ENCODE measurements around the gene PAFAH1B1.

Gene PAFAH1B1

DNA sequence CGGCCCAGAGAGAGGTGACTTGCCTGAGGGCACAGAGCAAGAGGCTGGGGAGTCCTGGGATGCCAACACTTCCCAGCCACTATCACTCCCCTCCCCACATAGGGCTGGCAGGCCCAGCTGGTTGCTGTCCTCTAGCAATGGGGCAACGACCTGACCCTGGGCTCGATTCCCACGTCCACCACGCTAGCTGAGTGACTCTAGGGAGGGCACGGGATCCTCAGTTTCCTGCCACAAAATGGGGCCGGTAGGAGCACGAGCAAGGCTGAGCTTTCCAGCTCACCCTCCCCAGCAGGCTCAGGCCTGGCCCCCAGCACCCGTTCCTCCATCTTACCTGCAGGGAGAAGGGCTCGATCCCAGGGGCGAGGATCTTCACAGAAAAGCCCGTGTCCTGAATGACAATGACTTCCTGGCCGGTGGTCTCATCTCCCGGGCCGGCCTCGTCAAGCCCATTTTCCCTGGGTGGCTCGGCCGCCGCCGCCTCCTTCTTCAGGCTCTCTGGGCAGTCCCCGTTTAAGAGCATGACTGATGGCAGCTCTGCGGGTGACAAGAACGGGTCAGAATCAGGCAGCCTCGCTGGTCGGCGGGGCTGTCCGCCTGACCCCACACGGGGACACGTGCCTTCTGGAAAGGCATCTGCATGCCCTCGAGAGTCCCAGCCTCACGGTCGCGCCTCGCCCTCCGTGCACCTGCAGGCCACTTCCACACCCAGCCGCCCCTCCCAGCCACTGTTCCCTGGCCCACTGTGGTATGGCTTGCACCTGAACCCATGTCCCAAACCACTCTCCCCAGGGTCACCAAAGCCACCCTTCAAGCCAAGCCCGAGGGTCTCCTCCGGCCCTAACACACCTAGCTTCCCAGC is 110.8 kb downstream of the PAFAH1B1 start:
- DNase-seq (ENCODE audit: low read depth), result no peak

DNA sequence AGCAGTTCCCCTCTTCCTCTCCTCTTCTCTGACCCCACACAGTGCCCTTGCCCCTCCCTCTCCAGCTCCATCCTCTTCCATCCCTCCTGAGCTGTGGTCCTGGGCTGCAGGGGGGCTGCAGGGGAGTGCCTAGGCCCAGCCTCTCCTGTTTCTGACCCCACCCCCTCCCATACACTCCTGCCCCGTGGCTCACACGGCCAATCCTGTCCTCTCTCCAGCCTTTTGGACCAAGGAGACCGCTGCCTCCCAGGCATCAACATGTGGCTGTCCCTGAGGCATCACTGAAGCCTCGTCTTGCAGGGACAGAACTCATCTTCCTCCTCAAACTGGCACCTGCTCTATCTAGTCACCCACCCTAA is 111.4 kb downstream of the PAFAH1B1 start:
- no peak for DNase-seq (ENCODE audit: low read depth)

DNA sequence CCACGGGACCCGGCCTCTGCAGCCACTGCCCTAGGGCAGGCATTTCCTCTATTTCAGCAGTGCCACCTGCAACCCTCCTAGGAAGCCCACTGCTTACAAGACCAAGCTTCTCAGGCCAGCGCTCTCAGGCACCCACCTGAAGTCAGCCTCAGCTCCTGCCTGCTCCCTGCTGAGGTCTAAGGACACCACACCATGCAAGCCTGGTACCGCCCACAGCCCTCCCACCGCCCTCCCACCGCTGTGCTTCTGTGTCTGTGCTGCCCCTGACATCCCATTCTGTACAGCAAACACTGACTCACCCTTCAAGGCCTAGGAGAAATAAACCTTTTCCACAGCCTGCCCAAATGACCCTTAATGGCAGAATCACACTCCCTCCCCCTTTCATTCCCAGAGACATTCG is 111.8 kb downstream of the PAFAH1B1 start:
- no peak for DNase-seq (ENCODE audit: low read depth)

DNA sequence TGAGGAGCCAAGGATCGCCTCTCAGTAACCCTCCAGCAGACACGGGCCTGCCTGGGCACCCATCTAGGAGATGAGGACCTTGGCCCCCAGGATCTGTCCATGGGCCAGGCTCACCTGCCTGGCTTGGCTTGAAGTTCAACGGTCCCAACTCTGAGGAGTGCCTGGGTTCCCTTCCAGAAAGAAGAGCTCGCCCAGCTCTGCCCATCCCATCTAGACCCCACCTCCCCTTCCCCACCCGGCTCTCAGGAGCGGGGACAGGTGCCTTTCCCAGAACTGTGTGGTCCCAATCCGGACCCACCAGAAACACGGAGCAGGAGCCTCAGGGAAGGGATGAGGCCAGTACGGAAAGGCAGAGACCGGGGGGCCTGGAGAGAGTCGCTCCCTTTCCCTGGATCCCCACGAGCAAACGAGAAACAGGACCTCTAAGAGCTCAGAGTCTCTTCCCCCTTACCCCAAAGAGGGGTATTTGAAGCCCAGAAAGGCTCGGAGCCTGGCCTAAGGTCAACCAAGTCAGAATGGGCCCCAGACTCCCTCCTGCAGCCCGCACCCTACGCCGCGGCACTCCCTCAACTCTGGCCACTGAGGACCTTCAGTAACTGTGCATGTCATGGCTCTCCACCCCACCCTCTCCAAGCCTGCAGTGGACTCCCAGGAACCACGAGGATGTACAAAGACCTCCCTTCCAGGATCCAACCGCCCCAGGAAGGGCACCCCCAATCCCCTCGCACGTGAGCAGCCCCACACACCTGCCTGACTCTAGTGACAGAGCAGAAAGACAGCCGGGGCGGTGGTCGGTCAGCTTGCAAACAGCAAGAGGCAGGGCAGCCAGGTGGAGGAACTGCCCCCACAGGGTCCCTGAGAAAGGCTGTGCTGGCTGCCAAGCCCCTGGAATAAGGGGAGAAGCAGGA is 112.7 kb downstream of the PAFAH1B1 start:
- no peak for DNase-seq (ENCODE audit: low read depth)

DNA sequence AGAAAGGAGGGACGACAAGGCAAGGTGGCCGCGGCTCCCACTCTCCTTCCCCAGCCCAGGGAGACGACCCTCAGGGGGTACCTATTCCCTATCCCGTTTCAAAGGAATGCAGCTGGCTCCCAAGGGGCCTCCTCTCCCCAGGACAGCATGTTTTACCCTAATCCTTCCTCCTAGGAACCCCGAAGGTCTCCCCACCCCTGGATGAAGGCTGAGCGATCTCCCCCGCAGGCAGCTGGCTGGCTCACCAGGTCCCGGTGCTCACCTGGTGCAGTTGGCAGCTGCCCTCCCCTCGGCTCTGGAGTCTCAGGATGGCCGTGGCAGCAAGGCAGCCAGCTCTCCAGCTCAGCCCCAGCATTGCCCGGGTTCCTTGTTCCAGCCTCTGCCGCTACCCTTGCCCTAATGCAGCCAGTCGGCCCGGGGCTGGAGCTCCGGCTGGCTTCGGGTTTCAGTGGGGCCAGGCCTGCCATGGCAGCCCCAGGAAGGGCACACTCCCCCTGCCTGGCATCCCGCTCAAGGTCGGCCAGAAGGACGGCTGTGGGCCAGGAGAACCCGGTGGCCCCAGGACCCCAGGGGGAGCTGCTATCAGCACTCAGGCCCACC is 113.6 kb downstream of the PAFAH1B1 start:
- no peak for DNase-seq (ENCODE audit: low read depth)

DNA sequence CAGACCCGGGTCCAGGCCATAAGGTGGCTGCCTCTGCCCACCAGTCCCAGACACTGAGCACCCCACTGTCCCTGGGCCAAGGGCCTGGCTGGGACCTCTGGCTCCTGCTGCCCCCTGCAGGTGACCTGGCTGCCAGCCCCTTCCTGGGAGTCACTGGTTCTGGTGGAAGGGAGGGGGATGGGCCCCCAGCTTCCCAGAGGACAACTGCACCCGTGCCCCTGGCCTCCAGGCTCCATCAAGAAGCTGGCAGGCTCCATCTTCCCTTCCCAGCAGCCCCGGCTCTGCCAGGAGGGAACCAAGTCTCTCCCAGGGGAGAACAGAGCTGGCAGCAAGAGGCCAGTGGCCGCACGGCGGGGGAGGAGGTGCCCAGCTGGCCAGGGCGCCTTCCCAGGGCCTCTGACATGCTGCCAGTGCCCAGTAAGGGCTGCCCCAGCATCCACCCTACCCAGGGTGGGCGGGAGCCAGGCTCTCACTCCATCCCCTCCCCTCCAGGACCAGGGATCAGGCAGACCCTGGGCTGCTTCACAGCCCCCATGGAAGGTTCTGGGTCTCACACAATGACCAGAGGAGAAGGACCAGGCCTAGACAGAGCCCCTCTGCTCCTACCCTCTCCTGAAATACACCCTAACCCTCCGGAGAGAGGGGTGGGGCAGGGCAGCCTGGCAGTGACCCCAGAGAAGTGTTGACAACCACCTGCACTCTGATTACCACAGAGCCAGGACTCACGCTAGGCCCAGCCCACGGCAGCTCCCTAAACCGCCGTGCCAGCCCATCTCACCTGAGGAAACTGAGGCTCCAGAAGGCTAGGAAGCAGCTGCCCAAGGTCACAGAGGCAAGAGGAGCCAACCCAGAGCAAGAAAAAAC is 114.5 kb downstream of the PAFAH1B1 start:
- DNase-seq (ENCODE audit: low read depth), result no peak

DNA sequence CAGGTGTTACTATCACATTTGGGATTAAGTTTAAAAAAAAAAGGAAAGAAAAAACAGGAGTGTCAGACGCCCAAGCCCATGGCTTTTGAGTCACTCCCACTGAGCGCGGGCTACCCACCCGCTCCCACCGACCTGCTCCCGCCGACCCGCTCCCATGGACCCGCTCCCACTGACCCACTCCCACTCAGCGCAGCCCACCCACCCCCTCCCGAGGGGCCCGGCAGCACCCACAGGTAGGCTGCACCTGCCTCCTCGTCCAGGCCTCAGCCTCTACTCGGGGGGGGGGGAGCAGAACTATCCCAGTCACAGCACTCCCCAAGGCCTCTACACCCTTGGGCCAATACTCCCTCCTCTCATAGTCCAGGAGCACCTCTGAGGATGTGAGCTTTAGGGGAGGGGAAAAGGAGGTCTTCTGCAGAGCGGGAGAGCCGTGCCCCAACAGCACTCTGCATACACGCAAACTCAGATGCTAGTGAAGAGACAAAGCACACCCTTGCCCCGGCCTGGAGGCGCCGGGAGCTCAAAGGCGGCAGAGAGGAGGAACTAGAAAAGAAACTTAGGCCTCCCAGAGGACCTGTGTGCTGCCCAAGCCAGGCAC is 115.2 kb downstream of the PAFAH1B1 start:
- no peak for DNase-seq (ENCODE audit: low read depth)

DNA sequence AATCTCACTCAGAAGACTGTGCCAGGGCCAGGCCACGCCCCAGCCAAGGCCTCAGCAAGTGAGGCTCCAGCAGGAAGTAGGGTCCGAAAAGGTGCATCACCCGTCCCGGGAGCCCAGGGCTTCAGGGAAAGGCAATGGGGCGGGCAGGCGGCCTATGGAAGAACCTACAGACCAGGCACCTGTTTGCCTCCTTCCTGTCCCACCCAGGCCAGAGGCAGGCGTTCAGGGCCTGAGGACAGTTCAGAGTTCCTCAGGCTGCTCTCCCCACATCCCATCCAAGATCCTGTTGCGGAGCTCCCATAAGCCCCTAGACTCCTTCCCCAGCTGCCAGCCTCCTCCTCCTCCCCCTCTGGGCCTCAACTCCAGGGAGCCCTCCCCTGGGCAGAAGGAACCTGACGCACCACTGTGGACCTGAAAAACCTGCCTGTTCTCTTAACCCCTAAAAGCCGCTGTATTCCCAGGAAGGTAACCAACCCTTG is 115.8 kb downstream of the PAFAH1B1 start:
- DNase-seq (ENCODE audit: low read depth), result no peak

DNA sequence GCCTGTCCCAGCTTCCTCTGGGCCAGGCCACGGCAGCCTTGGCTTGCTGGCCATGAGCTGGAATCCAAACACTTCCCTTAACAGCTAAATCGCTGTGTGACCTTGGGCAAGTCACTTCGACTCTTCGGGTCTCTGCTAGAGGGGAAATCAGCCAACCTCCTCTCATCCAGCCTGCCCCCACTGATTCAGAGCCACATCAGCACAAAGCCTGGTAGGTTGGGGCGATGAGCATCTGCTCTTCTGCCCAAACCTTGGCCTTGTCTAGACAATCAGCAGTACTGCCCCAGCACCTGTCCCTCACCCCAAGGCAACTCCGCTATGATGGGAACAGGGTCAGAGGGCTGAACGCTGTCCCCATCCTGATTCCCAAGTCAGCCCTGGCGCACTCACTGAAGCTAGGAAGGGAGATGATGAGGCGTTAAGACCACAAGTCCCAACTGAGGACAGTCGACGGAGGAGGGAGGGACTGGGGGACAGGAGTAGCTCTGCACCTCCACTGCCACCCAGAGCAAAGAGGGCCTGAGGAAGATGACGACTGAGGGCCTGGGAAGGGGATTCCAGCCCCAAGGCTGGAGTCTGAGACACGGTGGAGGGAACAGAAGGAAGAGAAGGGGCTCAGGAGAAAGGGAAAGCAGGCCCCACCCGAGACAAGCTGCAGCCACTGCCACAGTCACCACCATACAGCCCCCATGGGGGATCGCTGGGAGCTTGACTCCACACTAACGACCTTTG is 116.8 kb downstream of the PAFAH1B1 start:
- DNase-seq (ENCODE audit: low read depth), result no peak

DNA sequence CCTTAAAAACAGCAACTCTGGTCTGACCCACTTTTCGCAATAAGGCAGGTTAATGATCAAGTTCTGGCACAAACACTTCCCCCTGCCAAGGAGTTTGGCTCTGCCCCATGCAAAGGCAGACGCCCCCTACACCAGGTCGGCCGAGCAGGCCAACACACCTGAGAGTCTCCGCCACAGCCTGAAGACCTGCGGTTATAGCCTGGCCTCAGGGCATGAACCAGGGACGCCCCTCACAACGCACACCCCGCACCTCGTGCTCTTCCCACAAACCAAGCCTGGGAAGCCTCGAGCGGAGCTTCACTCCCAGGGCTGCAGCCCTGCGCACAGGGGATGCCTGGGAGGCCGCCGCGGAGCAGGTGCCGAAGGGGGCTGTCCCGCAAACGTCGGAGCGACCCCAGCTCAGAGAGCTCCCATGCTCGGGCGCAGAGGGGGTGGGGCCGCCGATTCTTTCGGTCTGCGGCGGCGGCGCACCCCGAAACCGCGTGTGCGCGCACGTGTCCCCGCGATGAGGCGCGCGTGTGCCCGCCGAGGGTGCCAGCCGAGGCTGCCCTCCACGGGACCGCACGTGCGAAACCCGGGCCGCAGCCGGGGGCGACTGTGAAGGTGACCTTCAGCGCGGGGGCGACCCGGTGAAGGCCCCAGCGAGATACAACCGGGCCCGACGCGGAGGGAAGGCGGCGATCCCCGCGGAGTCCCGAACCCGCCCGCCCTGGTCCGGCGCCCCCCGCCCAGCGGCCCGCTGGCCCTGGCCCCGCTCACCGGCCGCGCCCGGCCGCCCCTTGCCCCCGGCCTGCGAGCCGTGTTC is 117.6 kb downstream of the PAFAH1B1 start:
- peak; percentile 29 for DNase-seq (ENCODE audit: low read depth)

DNA sequence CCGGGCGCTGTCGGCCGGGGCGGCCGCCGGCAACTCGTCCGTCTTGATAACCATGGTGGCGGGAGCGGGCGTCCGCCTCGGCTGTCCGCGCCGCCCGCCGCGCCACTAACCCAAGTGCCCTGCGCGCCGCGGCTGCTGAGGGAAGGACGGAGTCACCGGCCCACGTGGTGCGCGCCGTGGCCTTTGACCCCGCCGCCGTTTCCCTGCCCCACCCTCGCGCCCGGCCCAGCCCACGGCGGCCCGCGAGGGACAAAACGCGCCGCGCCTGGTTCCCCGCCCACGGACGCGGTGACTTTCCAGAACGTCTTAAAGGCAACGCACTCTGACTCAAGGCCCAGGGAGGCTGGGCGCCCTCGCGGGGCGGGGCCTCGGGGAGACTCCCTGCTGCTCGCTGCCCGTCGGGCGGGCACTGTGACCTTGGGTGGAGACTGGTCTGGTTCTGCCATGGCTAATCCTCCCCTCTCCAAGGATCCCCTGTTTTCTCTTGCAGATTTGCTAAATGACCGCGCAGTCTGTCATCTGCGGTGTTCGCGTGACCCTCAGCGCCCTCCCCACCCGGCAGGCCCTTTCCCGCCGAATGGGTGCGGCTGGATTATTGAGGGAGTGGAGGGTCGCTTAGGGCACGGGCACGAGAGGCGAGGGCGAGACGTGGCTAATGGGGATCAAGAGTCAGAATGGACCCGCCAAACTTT is 118.3 kb downstream of the PAFAH1B1 start, which contains the start of gene CLUH:
Gene CLUH, minus strand, starts transcription at position 157 of the 692 bp plus-strand sequence. Its CDS starts 103 bp downstream, at position 54.
- peak; percentile 96 for DNase-seq (ENCODE audit: low read depth)

DNA sequence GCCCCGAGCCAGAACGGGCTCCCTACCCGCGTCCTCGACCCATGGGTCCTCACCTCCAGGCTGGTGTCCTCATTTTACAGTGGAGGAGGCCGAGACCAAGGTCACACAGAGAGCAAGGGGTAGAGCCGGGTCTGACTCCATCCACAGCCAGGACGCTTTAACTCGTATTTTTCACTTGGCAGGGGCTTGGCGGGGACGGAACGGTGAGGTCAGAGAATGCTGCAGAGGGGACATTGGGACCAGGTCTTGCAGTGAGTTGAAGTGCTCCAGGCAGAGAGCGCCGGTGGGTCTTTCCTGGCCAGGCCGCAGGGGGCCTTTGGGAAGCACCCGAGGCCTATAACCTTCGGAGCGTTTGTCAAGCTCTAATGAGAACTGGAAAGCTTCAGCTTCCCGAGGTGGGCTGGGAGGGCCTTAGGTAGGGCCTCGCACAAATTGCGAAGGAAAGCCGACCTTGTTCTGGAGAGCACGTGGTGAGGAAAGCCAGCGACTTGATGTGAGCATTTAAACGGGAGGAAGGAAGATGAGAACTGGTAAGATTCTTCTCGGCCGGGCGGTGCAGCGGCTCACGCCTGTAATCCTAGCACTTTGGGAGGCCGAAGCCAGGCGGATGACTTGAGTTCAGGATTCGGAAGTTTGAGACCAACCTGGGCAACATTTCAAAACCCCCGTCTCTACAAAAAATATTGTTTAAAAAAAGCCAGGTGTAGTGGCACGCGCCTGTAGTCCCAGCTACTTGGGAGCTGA is 119.0 kb downstream of the PAFAH1B1 start:
- DNase-seq (ENCODE audit: low read depth), result no peak

DNA sequence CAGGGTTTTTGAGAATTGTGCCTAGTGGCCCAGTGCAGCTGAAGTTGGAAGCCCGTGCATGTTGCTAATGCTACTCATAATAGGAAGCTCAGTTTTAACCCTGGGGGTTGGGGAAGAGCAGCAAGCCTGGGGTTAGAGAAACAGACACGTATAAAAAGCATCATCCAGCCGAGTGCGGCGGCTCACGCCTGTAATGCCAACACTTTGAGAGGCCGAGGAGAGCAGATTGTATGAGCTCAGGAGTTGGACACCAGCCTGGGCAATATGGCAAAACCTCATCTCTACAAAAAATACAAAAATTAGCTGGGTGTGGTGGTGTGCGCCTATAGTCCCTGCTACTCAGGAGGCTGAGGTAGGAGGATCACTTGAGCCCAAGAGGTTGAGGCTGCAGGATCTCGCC is 120.4 kb downstream of the PAFAH1B1 start:
- DNase-seq (ENCODE audit: low read depth), result no peak

DNA sequence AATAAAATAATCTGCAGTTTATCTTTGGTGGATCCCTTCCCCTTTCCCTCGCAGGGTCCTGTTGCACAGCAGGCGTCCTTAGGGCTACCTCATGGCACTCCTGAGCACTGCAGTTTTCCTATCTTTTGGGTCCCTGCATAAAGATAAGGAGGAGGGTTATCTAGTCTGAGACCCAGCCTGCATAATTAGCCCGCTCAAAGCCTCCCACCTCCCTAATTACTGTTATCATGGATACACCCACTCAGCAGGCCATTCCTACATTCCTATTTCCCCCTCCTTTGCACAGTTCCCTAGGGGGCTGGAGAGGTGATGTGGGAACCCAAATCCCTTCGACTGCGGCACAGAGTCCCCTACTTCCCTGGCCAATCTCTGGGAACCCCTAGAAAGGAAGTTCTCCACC is 123.2 kb downstream of the PAFAH1B1 start:
- DNase-seq (ENCODE audit: low read depth), result no peak

DNA sequence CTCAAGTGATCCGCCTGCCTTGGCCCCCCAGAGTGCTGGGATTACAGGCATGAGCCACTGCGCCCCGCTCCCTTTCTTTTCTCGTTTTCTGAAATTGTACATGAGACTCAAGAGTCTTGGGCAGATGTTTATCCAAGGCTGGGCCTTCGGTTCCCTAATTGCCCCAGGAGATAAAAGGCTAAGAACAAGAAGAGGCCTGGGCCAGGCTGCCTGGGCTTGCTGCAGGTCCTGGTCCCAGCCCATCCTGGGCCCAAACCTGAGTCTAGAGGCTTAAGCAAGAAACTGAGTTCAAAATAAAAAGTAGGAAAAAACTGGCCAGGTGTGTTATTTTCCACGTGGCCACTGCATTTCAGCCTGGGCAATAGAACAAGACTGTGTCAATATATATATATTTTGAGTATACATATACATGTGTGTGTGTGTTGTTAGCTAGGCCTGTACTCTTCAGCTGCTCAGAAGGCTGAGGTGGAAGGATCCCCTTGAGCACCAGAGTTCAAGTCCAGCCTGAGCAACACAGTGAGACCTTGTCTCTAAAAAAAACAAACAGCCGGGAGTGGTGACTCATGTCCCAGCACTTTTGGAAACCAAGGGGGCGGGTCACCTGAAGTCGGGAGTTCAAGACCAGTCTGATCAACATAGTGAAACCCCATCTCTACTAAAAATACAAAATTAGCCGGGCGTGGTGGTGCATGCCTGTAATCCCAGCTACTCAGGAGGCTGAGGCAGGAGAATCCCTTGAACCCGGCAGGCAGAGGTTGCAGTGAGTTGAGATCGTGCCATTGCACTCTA is 124.9 kb downstream of the PAFAH1B1 start:
- DNase-seq (ENCODE audit: low read depth), result no peak

DNA sequence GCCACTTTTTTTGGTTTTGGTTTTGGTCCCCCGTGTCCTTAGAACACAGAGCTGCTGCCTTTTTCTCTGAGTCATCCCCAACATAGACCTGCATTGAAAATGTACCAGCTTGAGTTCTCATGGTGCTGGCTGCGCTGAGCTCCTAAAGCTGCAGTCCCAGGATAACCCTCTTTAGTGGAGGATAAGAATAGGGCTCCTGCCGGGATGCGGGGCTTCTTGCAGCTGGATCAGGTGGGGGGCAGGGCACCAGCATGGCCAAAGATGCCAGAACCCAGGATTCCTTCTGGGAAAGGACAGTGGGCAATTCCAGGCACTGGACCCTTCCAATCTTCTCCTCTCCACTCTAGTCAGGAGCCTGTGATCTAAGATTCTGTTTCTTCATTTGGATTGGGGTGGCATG is 126.4 kb downstream of the PAFAH1B1 start:
- DNase-seq (ENCODE audit: low read depth), result no peak

DNA sequence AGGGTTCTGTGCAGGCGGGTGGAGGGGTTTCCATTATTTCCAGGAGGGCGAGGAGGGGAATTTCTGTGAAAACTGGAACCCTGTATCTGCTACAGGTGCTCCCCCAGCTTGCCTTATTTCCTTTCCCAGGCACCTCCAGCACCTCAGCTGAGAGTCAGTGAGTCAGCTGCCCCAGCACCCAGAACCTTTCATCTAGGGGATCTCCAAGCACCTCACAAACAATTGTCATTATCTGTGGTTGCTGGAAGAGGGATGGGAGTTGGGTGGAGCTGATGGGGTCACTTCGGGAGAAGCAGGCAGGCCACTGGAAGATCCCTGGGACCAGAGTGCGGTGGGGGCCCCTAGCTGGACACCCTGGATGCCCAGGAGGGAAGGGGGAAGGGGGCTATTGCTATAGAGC is 128.1 kb downstream of the PAFAH1B1 start:
- DNase-seq (ENCODE audit: low read depth), result no peak
